Lower lobe of right lung (tissue), 2 donors: ENCODE measurements around the gene PCGF2. TPM values are rescaled to one million over a fixed set of nuclear protein-coding genes. Genes with fewer than 3 reads are reported as not detected.
"Not testable (repeated sequence)": the region's sequence is repeated elsewhere in the genome, so short reads cannot be mapped to it uniquely, and the experiment has no call there.

Experiments
- ATAC-seq, 2 donors: fragments of 200-7000 bp; cut with Tn5 transposase; one replicate each; pipeline ENCODE4 v1.9.1; 2020 to 2022; ENCODE audit warnings: mild to moderate bottlenecking in 2 of 2, moderate library complexity in 2 of 2
- DNase-seq: peaks from one replicate; pipeline ENCODE4 v3.0.0-alpha.2; 2020
- H3K27ac ChIP-seq: fragments of 200-600 bp; one replicate; pipeline ENCODE4 v1.8.0; 2022
- H3K27me3 ChIP-seq: fragments of 200-600 bp; one replicate; pipeline ENCODE4 v1.8.0; 2022; ENCODE audit warnings: low read depth
- H3K36me3 ChIP-seq: fragments of 200-600 bp; one replicate; pipeline ENCODE4 v1.8.0; 2022; ENCODE audit warnings: mild to moderate bottlenecking
- H3K4me1 ChIP-seq: fragments of 200-600 bp; one replicate; pipeline ENCODE4 v1.8.0; 2022
- H3K4me3 ChIP-seq: fragments of 200-600 bp; one replicate; pipeline ENCODE4 v1.8.0; 2022; ENCODE audit warnings: mild to moderate bottlenecking
- H3K9me3 ChIP-seq: fragments of 200-600 bp; one replicate; pipeline ENCODE4 v1.8.0; 2022
- CTCF ChIP-seq: fragments of 200-600 bp; IDR thresholded peaks from one replicate; pipeline ENCODE4 v1.8.0; 2022; ENCODE audit warnings: antibody characterized with exemption, mild to moderate bottlenecking
- intact Hi-C: fragments of 100-400 bp; cut with DNase I; formaldehyde crosslinking; loops from one replicate; pipeline ENCODE4 v1.11.0; 2022
- total RNA-seq: library from RNA; stranded (reverse); fragmentation: NEBNext Ultra II Directional; extraction: Animal tissue kit (Norgen Biotek cat#: 25700); gene quantifications from one replicate; pipeline ENCODE4 v1.2.1, GENCODE V29; 2021
- donor health status: DM: no; HTN: yes; CAD: no; lungs with severe emphysema.

The PCGF2 gene
- total RNA-seq, 1 donor from 2014 or later, result 53.5 TPM

- H3K36me3 ChIP-seq, result peaks cover 20% of the 10 kb centered on the region
- peak within 1 kb of the TSS; percentile 66 for H3K4me3 ChIP-seq
- DNase-seq (peak; percentile 92), ATAC-seq (peak; percentile 93)
- H3K9me3 ChIP-seq, result no peaks in the 10 kb centered on the region
- H3K27ac ChIP-seq, result peak within 1 kb of the TSS; percentile 86
- intact Hi-C loops, result loop anchor here (10.0 kb wide), 1 partner anchor 55 kb away; the partner anchor contains the start of gene EPOP
- TF ChIP-seq CTCF, result peak; percentile 66
- H3K27me3 ChIP-seq, result no peaks in the 10 kb centered on the region
- H3K4me1 ChIP-seq, result peaks cover 45% of the 10 kb centered on the region
These were observed 18.1 kb downstream of the PCGF2 start, which contains the start of gene CISD3 for GRCh38 chr17:38729886-38730525. TSS of gene CISD3 (plus strand) at chr17:38730341. CDS start at chr17:38730359, 18 bp downstream.

GRCh38 chr17:38729368-38729885, 18.7 kb downstream of the PCGF2 start:
- H3K27ac ChIP-seq, result peak overlapping the region; percentile 86
- no peaks in the 10 kb centered on the region for H3K27me3 ChIP-seq
- ATAC-seq (no peak), DNase-seq (no peak)
- H3K4me3 ChIP-seq, result peak overlapping the region; percentile 63
- H3K4me1 ChIP-seq, result peaks cover 48% of the 10 kb centered on the region
- peaks cover 21% of the 10 kb centered on the region for H3K36me3 ChIP-seq
- intact Hi-C loops, result loop anchor here (10.0 kb wide), 1 partner anchor 55 kb away; the partner anchor contains the start of gene EPOP
- no peak for TF ChIP-seq CTCF
- no peaks in the 10 kb centered on the region for H3K9me3 ChIP-seq

GRCh38 chr17:38728290-38728831, 19.8 kb downstream of the PCGF2 start:
- peak overlapping the region; percentile 86 for H3K27ac ChIP-seq
- H3K9me3 ChIP-seq, result no peaks in the 10 kb centered on the region
- DNase-seq (no peak), ATAC-seq (no peak)
- no peak for TF ChIP-seq CTCF
- H3K27me3 ChIP-seq, result no peaks in the 10 kb centered on the region
- peaks cover 19% of the 10 kb centered on the region for H3K36me3 ChIP-seq
- peaks cover 54% of the 10 kb centered on the region for H3K4me1 ChIP-seq
- intact Hi-C loops, result loop anchor here (10.0 kb wide), 1 partner anchor 54 kb away; the partner anchor contains the start of gene EPOP
- no peak overlapping the region for H3K4me3 ChIP-seq

DNA sequence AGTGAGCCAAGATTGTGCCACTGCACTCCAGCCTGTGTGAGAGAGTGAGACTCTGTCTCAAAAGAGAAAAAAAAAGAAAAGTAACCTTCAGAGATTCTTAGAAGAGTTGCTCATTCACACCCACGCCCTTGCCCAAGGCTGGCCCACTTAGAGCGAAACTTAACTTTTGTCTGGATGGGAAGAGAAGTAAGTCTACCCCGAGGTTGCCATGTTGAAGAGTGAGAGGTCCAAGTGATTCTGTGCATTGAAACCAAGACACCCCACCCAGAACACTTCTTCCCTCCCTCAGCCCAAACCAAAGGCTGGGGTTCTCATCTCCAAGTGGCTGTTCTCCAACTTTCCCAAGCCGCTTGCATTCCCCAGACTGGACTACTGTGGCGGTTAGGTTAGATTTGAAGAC, 20.4 kb downstream of the PCGF2 start:
- Histone ChIP-seq H3K4me3 (no peak overlapping the region), H3K27ac (peak overlapping the region; percentile 4), H3K27me3 (no peaks in the 10 kb centered on the region), H3K4me1 (peaks cover 50% of the 10 kb centered on the region), H3K36me3 (peaks cover 20% of the 10 kb centered on the region), H3K9me3 (no peaks in the 10 kb centered on the region)
- DNase-seq (no peak), ATAC-seq (no peak)
- intact Hi-C loops, result loop anchor here (10.0 kb wide), 1 partner anchor 53 kb away; the partner anchor contains the start of gene EPOP
- no peak for TF ChIP-seq CTCF

GRCh38 chr17:38726145-38726544, 22.0 kb downstream of the PCGF2 start:
- not testable (repeated sequence) for H3K27me3 ChIP-seq, H3K27ac ChIP-seq, DNase-seq, H3K9me3 ChIP-seq, H3K4me3 ChIP-seq, ATAC-seq
- intact Hi-C loops, result loop anchor here (10.0 kb wide), 1 partner anchor 51 kb away; the partner anchor contains the start of gene EPOP
- peaks cover 35% of the 10 kb centered on the region for H3K4me1 ChIP-seq
- peaks cover 35% of the 10 kb centered on the region for H3K36me3 ChIP-seq
